NOMO-1 treated with DMSO at 0.1 percent for 48 hours (cell line): ENCODE data around the gene SDK2.

ENCODE experiments used
- DNase-seq: peaks from one replicate; lab custom pipeline; 2025; ENCODE audit not compliant: unreplicated experiment; lab: John Stamatoyannopoulos, UW

The SDK2 gene

DNA sequence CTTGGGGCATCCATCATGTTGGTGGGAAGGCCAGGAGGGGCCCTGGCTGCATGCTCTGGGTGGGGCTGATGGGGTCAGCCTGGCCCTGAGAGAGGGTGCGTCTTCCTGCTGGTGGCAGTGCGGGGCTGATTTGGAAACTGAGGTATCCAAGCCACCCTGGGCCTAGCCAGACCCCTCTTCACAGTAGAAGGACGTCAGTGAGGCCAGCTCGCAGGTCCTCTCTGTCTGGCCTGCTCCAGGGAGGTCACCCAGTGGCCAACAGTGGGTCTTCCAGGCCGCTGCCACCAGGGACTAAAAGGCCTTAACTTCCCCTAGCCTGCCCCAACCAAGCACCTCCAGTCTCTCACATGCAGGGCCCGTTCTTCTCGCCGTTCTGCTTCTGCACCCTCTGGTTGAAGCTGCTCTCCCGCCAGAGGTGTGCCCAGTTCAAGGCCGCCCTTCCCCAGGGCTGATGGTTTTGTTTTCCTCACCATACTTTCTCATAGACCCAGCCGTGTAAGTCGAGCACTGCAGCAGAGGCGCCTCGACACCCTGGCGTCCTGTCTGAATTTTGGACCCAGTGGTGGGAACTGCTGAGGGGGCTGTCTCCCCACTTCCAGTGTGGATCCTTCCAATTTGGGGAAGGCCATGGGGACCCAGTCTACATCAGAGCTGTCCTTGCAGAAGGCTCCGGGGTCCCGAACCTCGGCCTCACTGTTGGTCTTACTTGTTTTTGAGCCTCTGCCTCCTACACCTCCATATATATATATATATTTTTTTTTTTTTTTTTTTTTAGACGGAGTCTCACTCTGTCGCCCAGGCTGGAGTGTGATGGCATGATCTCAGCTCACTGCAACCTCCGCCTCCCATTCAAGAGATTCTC is 289.6 kb downstream of the SDK2 start:
- no peak for DNase-seq

DNA sequence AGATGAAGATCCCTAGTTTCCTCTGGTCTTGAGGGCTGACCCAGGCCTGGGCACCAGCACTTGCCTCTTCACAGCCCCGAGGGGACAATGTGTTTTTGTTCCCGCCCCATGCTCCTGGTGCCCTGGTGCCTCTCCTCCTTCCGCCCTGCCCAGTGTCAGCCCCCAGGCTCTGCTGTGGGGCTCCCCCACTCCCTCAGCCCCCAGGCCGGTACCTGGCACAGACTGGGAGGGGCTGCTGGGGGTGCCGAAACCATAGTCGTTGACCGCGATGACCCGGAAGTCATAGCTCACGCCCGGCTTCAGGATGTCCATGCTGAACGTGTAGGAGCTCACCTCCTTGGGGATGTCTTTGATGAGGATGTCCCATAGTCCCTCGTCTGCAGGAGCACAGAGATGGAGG is 292.0 kb downstream of the SDK2 start:
- no peak for DNase-seq

- no peak for DNase-seq
Measured at GRCh38 chr17:73351764-73352163, 292.5 kb downstream of the SDK2 start.

GRCh38 chr17:73350864-73351263 is 293.4 kb downstream of the SDK2 start:
- no peak for DNase-seq

GRCh38 chr17:73349647-73350046 is 294.6 kb downstream of the SDK2 start:
- DNase-seq, result no peak

GRCh38 chr17:73349138-73349537 is 295.1 kb downstream of the SDK2 start:
- no peak for DNase-seq

- no peak for DNase-seq
Measured at GRCh38 chr17:73348829-73349095, 295.5 kb downstream of the SDK2 start.

- DNase-seq, result no peak
Measured at GRCh38 chr17:73348018-73348828, 296.0 kb downstream of the SDK2 start.

DNA sequence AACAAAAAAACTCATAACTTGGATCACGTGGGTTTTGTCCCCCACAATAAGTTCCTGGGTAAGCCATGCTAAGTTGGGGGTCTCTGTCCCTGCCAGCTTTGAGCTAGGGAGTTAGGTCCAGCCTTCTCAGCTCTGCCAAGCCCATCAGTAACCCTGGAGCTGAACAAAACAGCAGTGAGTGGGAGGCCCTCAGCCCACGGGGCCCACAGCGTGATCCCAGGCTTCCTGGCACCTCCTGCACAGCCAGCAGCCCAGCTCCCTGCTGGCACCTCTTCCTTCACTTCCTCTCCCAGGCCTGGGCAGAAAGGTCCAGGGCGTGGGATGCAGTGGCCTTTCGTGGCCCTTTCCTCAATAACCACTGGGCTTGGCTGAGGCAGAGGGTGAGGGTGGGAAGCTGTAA is 296.9 kb downstream of the SDK2 start:
- no peak for DNase-seq

- DNase-seq, result no peak
Measured at GRCh38 chr17:73346501-73347162, 297.6 kb downstream of the SDK2 start.

DNA sequence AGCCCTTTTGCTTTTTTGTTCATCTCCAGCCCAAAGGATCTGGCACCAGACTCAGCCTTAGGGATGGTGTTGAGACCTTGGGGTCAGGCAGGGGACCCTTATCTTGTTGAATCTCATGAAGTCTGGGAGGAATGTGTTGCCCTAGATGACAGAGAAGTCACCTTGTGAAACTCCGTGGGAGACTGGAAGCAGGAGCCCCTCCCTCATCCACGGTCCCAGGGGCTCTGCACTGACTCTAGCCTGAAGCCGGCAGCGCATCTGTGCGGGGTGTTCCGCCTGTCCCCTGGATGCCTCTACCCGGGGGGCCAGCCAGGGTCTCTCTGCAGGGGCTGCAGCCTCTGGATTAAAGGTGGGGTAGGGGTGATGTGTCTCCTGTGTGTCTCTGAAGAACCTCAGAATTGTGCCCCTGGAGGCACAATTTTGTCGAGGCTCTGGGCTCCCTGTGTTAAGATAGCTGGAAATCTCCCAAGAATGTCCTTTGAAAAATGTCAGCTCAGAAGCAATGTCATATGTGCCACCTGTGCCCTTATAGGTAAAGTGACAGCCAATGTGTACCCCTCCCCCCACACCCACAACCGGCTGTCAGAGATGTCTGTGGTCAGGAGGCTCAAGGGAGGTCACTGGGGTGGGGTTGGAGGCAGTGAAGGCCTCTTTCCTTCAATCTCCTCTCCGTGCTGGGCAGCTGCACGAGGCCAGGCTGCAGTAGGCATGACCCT is 300.3 kb downstream of the SDK2 start:
- no peak for DNase-seq

- DNase-seq, result no peak
Measured at GRCh38 chr17:73343168-73343634, 301.0 kb downstream of the SDK2 start.

DNA sequence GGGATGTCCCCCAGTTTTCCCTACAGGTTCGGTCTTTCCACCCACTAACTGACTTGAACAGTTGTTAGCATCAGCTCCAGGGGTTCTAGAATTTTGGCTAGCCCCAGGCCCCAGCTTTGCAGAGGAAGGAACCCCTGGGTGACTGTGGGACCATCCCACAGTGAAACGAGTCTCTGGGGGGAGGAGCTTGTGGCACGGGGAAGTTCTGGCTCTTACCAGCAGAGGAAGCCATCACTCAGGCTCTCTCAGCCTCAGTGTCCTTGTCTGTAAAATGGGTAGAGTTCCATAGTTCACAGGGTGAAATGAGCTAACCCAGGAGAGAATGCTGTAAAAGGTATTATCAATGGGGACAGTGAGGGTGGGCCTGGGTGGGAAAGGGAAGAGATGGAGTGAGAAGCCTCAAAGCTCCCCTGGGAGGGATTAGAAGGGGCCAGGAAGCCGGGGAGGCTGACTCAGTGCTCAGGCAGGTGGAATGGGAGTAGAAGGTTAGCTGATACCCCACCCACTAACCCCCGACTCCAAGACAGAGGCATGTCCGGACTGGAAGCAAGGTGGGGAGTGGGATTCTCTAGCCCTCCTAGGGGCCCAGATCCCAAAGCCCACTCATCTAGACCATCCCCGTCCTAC is 301.6 kb downstream of the SDK2 start:
- DNase-seq, result no peak

GRCh38 chr17:73342050-73342522 is 302.2 kb downstream of the SDK2 start:
- DNase-seq, result no peak

- DNase-seq, result no peak
Measured at GRCh38 chr17:73341350-73342049, 302.7 kb downstream of the SDK2 start.

- DNase-seq, result peak; percentile 89
Measured at GRCh38 chr17:73340093-73340596, 304.1 kb downstream of the SDK2 start.

- DNase-seq, result no peak
Measured at GRCh38 chr17:73338566-73339197, 305.6 kb downstream of the SDK2 start.

- no peak for DNase-seq
Measured at GRCh38 chr17:73338050-73338521, 306.2 kb downstream of the SDK2 start.

DNA sequence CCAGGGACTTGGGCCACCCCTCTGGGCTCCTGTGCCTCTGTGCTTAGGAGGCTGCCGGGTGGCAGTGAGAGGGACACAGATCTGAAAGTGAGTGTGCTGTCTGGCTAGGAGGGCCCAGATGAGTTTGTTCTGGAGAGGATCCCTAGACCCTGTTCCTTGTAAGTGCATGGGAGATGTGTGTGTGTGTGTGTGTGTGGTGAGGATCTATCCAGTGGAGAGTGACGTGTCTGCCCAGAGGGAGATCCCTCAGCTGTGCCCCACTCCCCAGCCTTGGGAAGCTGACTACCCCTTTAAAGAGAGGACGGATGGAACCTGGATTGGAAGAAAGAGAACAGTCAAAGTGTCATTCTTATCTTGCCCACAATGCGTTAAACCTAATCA is 306.9 kb downstream of the SDK2 start:
- DNase-seq, result no peak
